HG03139 (cell line): ENCODE results near the gene KRTAP9-6.
"Not testable (repeated sequence)": the region's sequence is repeated elsewhere in the genome, so short reads cannot be mapped to it uniquely, and the experiment has no call there.

Source experiments
- ATAC-seq: cut with Tn5 transposase; IDR thresholded peaks from one replicate; pipeline ENCODE4 v1.9.1; 2021; ENCODE audit not compliant: unreplicated experiment

Gene KRTAP9-6

GRCh38 chr17:41267711-41268110, 2.5 kb downstream of the KRTAP9-6 start:
- no peak for ATAC-seq

GRCh38 chr17:41271323-41271722, 6.1 kb downstream of the KRTAP9-6 start:
- ATAC-seq, result not testable (repeated sequence)

GRCh38 chr17:41271858-41272257, 6.7 kb downstream of the KRTAP9-6 start:
- ATAC-seq, result no peak

DNA sequence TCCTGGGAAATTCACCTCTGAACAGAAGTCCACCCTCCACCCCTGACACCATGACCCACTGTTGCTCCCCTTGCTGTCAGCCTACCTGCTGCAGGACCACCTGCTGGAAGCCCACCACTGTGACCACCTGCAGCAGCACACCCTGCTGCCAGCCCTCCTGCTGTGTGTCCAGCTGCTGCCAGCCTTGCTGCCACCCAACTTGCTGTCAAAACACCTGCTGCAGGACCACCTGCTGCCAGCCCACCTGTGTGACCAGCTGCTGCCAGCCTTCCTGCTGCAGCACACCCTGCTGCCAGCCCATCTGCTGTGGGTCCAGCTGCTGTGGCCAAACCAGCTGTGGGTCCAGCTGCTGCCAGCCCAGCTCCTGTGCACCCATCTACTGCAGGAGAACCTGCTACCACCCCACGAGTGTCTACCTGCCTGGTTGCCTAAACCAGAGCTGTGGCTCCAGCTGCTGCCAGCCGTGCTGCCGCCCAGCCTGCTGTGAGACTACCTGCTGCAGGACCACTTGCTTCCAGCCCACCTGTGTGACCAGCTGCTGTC, 10.5 kb downstream of the KRTAP9-6 start, which contains the start of gene KRTAP9-7:
TSS of gene KRTAP9-7 (plus strand) at position 51 of the 543 bp plus-strand sequence. CDS start at position 51, 0 bp downstream.
- not testable (repeated sequence) for ATAC-seq

DNA sequence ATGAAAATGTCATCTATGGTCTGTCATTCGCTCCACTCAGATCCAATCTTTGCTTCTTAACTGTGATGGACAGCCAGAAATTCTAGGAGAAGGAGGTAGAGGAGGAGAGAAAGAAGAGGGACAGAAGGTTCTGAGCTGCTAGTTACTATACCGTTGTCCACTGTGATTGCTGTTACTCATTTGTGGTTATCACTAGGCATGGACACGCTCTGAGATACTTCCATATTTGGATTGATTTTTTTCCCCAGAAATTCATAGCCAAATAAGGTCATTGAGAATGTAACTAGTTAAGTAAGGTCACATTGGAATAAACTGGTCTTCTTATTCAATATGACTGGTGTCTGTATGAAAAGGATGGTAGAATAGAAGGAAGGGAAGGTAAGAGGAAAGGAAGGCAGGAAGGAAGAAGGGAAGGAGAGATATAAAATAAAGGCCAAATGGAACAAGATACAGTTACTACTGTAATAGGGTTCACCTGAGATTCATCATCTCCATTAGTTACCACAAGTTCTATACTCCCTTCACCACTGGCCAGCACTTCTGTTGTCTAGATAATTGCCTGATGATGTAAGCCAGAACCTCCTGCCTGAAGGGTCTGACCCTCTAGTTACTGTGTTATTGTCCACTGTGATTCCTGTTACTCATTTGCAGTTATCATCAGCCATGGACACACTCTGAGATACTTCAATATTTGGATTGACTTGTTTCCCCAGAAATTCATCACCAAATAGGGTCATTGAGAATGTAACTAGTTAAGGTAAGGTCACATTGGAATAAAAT, 13.2 kb downstream of the KRTAP9-6 start:
- ATAC-seq, result no peak

GRCh38 chr17:41284043-41284442, 18.9 kb downstream of the KRTAP9-6 start:
- ATAC-seq, result no peak

GRCh38 chr17:41284546-41284945, 19.4 kb downstream of the KRTAP9-6 start:
- ATAC-seq, result no peak

- no peak for ATAC-seq
Observed at GRCh38 chr17:41287050-41287449, 21.9 kb downstream of the KRTAP9-6 start.

DNA sequence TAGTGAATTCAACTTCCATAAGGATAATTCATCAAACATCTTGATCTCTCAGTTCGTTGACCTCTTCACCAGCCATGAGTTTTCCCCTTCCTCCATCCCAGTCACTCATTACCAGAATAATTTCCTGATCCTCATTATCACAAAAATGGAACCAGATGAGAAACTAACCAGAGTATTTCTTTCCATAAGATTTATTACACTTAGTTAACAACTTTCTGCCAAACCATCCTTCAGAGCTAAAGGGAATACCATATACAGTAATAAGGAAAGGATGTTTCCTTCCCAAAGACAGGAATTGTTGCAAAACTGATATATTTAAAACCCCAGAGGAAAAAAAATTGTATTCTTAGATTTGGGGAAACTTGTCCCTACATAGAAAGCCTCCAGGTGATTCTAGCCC, 28.8 kb downstream of the KRTAP9-6 start:
- ATAC-seq, result no peak

DNA sequence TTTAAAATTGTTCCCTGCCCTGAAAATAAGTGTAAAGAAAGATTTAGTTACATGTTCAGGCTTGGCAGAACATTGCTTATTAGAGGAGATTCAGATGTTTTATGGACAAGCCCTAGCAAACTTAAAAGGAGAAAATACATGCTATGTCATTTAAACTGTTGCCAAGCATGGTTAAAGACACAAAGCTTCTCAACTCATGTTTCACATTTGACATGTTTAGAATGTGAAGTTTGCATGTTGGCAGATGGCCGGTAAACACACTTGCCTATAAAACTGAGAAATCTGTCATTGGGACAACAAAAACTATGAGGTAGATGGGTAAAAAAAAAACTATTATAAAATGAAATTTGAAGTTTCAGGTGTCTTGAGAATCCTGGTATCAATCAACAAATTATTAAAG, 31.7 kb downstream of the KRTAP9-6 start:
- no peak for ATAC-seq

GRCh38 chr17:41298458-41299135, 33.4 kb downstream of the KRTAP9-6 start:
- ATAC-seq, result no peak

GRCh38 chr17:41301204-41301790, 36.1 kb downstream of the KRTAP9-6 start:
- no peak for ATAC-seq

- no peak for ATAC-seq
Observed at GRCh38 chr17:41301916-41302901, 37.0 kb downstream of the KRTAP9-6 start, which contains the start of gene KRTAP29-1. Gene KRTAP29-1, minus strand, starts transcription at chr17:41302851. Its CDS starts 0 bp downstream, at chr17:41302851.

GRCh38 chr17:41302981-41303380, 37.8 kb downstream of the KRTAP9-6 start:
- ATAC-seq, result no peak

GRCh38 chr17:41304091-41304490, 38.9 kb downstream of the KRTAP9-6 start:
- no peak for ATAC-seq

DNA sequence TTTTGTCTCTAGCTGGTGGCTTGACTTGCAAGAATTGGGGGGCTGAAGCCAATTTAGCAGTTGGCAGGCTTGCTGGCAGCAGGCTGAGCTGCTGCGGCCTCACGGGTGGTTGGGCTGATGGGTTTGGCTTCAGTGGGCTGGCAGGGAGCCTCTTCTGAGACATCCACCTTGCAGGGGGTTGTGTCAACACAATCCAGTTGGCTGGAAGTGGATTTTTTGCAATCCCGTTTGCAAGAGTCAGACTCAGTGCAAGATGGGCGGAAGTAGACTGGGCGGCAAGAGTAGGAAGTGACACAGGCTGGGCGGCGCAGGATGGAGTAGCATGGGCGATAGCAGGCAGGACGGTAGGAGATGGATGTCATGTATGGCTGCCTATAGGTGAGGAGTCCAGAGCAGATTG, 42.5 kb downstream of the KRTAP9-6 start:
- ATAC-seq, result no peak

GRCh38 chr17:41308251-41308917, 43.2 kb downstream of the KRTAP9-6 start:
- ATAC-seq, result no peak

DNA sequence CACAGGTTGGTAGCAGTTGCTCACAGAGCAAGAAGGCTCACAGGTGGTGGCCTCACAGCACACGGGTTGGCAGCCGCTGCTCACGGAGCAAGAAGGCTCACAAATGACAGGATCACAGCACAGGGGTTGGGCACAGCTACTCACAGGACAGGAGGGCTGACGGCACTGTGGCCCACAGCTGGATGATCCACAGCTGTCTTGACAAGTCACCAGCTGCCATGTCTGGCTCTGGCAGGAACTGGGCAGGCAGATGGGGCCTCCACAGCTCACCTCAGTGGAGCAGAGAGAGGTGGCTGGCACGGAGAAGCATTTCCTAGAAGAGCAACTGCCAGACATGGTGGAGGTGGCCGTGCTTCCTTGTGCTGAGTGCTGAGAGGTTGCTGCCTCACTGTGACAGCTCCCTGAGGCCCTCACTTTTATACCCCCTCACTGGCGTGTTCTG, 43.8 kb downstream of the KRTAP9-6 start, which contains the start of gene KRTAP16-1:
TSS of gene KRTAP16-1 (minus strand) at position 392 of the 442 bp plus-strand sequence. CDS start at position 336, 56 bp downstream.
- no peak for ATAC-seq

DNA sequence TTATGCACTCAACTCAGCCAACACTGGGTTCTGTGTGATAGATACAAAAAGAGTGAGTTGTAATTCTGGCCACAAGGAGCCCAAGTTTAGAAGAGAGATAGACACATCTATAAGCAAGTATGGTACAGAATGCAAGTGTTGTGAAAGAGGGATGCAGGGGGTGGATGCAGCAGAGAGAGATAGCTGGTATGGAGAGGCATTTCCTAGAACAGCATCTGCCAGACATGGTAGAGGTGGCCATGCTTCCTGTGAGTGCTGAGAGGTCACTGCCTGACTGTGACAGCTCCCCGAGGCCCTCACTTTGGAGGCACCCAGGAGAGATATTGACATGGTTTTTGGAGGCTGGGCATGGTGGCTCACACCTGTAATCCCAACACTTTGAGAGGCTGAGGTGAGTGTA, 45.9 kb downstream of the KRTAP9-6 start:
- no peak for ATAC-seq
